Bronchial epithelial cell (primary cell): ENCODE results near the gene TRERF1. TPM values are rescaled to one million over a fixed set of nuclear protein-coding genes. Genes with fewer than 3 reads are reported as not detected.

Experiments used
- DNase-seq: peaks from one replicate; pipeline ENCODE4 v3.0.0-alpha.2; 2010; ENCODE audit warnings: low read depth
- FAIRE-seq: peaks from 2 replicates; lab custom pipeline; 2011; peaks lifted over from hg19 to GRCh38; lab: Jason Lieb, UNC
- H3K27me3 ChIP-seq: 2 replicates; pipeline ENCODE4 v1.5.1; 2011; ENCODE audit warnings: low read length; ENCODE audit not compliant: control insufficient read depth, insufficient read depth
- H3K36me3 ChIP-seq: 2 replicates; pipeline ENCODE4 v1.5.1; 2011; ENCODE audit warnings: low read length; ENCODE audit not compliant: control insufficient read depth, insufficient read depth
- H3K4me3 ChIP-seq: 2 replicates; pipeline ENCODE4 v1.5.1; 2011; ENCODE audit warnings: mild to moderate bottlenecking, low read depth, low read length, control low read depth
- total RNA-seq: library from RNA; depleted of rRNA; stranded (reverse); fragments of >200 nt; gene quantifications from 2 replicates; pipeline ENCODE4 v1.2.1, GENCODE V29; 2014
- TF ChIP-seq, protein P1 (sequence below): IDR thresholded peaks from 2 replicates; pipeline ENCODE4 v1.5.1; 2011; ENCODE audit warnings: mild to moderate bottlenecking, moderate library complexity, low read length, control low read depth, inconsistent platforms; ENCODE audit not compliant: insufficient read depth, severe bottlenecking

The TRERF1 gene
- total RNA-seq, 1 donor from 2014 or later = 1.8 TPM

DNA sequence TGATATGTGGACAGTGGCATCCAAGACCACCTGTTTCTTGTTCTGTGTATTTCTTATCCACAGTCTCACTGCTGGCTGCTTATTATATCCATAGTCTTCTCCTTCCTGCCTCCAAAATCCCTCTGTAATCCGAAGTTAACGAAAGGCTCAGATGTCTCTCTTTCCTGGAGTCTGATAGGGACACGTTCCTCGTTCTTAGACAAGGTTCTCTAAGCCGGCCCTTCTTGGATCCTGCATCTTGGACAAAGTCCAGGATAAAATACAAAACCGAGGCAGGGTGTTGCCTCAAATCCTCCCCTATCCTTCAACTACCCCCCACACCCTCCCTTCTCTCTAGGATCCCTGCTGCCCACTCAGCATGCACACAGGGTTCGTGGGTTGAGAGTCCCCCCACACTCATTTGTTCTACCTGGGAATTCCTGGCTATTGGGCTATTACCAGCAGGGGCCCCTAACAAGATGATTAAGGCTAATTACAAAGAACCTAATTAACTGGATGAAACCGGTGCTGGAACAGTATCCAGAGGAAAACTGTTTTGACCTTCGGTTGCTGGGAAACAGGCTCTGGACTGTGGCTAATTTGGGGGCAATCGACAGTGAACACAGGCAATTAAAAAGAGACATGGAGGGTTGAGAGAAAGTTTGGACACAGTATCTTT, 201.3 kb downstream of the TRERF1 start:
- Histone ChIP-seq H3K36me3 (peaks cover 6% of the 10 kb centered on the region), H3K27me3 (no peaks in the 10 kb centered on the region), H3K4me3 (no peak overlapping the region)
- DNase-seq (no peak), FAIRE-seq (no peak)
- TF ChIP-seq, protein P1, sequence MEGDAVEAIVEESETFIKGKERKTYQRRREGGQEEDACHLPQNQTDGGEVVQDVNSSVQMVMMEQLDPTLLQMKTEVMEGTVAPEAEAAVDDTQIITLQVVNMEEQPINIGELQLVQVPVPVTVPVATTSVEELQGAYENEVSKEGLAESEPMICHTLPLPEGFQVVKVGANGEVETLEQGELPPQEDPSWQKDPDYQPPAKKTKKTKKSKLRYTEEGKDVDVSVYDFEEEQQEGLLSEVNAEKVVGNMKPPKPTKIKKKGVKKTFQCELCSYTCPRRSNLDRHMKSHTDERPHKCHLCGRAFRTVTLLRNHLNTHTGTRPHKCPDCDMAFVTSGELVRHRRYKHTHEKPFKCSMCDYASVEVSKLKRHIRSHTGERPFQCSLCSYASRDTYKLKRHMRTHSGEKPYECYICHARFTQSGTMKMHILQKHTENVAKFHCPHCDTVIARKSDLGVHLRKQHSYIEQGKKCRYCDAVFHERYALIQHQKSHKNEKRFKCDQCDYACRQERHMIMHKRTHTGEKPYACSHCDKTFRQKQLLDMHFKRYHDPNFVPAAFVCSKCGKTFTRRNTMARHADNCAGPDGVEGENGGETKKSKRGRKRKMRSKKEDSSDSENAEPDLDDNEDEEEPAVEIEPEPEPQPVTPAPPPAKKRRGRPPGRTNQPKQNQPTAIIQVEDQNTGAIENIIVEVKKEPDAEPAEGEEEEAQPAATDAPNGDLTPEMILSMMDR = no peak

DNA sequence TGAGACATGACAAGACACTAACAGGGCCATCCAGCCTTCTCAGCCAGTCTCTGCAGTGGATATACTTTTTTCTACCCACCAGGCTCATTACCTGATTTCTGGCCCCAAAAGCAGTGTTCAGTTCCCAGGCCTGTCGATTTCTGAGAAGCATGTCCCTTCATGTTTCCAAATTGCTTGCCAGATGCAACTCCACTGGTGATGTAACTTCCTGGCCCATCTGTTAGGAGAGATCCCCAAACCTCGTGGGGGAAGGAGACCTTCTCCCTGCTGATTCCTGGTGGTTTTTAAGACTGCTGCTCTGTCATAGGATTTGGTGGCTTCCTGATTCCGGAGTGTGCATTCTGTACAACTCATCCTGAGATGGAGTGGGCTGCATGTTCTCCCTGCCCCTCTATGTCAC, 202.4 kb downstream of the TRERF1 start:
- Histone ChIP-seq H3K27me3 (no peaks in the 10 kb centered on the region), H3K36me3 (peaks cover 2% of the 10 kb centered on the region), H3K4me3 (no peak overlapping the region)
- peak; percentile 91 for FAIRE-seq
- TF ChIP-seq, protein P1 = no peak
- peak; percentile 81 for DNase-seq

DNA sequence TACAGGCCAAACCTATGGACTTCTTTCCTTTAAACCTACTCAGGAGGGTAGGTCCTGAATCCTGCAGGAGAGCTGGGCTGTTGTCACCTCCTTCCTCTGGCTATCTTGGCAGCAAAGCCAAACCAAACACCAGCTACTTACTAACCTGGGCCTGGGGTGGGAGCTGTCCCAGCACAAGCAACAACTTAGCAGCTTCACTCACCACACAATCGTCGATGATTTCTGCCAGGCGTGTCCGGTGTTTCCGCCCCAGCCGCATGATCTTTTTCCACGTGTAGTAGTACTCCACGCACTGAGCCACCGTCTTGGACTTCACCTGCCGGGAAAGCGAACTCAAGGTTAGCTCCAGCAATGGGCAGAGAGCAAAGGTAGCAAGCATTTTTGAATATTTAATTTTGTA, 208.7 kb downstream of the TRERF1 start:
- Histone ChIP-seq H3K4me3 (no peak overlapping the region), H3K36me3 (peaks cover 6% of the 10 kb centered on the region), H3K27me3 (no peaks in the 10 kb centered on the region)
- DNase-seq = no peak
- TF ChIP-seq, protein P1 = no peak
- FAIRE-seq = no peak

DNA sequence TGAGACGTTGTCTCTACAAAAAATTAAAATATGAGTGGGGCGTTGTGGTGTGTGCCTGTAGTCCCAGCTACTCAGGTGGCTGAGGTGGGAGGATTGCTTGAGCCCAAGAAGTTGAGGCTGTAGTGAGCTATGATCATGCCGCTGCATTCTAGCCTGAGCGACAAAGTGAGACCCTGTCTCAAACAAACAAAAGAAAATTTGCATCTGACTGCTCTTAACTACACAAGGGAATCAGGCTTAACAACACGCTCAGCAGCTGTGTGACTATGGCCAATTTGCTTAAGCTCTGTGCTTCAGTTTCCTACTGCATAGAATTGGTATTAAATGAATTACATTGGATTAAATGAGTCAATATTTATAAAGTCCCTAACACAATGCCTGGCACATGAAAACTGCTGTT, 209.8 kb downstream of the TRERF1 start:
- no peaks in the 10 kb centered on the region for H3K27me3 ChIP-seq
- no peak for FAIRE-seq

DNA sequence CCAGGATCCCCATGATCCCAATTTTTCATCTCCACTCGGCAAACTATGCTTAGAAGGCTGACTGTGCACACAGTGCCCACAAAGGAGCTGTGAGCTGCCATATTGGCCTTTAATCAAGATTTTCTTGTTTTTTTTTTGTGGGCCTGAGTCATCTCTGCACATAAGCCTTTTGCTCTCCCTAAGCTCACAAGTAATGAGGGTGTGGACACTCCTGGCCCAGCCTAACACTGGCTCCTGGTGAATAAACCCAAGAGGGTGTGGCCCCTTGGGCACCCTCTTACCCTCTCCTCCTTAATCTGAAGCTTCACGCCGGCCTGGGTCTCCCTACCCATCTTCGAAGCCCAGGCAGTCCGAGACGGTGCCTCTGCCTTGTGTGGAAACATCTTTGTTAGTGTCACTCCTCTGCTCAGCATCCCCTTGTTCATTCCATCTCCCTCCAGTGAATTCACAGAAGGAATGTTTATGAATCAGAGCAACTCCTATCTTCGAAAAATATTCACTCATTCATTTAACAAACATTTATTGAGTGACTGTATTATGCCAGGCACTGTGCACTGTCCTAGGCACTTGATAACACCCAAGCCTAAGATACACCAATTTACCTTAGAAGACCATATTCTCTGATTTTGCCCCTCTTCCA, 211.9 kb downstream of the TRERF1 start:
- TF ChIP-seq, protein P1 = no peak
- peak; percentile 91 for DNase-seq
- peak; percentile 79 for FAIRE-seq
- Histone ChIP-seq H3K36me3 (peaks cover 9% of the 10 kb centered on the region), H3K4me3 (no peak overlapping the region), H3K27me3 (no peaks in the 10 kb centered on the region)

More for the DNA sequence above, 209.8 kb downstream of the TRERF1 start:
- TF ChIP-seq, protein P1 = no peak
- peaks cover 6% of the 10 kb centered on the region for H3K36me3 ChIP-seq
- H3K4me3 ChIP-seq = no peak overlapping the region
- DNase-seq = no peak

DNA sequence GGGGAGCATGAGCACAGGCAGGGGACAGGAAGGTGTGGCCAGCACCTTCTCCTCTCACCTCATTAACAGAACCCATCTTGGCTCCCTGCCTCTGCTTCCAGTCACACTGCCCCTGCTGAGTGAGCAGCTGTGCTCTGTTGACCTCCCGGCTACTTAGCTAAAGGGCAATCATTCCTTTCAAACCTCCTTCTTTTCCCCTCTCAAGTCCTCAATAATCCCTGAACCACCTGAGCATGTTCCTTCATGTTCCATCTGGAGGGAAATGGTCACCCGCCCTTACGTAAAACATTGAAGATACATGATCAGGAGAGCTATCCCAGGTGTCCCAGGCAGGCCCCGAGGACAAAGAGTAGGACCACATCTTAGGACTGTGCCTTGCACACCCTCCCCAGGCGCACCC, 212.4 kb downstream of the TRERF1 start:
- Histone ChIP-seq H3K36me3 (peaks cover 9% of the 10 kb centered on the region), H3K4me3 (no peak overlapping the region), H3K27me3 (no peaks in the 10 kb centered on the region)
- FAIRE-seq = no peak
- DNase-seq = peak; percentile 83
- TF ChIP-seq, protein P1 = no peak
